Activated T-cell treated with anti-CD3 and anti-CD28 coated beads, Interleukin-2, amount 50 U/mL, for 72 hours (primary cell): Measurements from ENCODE around the gene TUBA4B. TPM values are rescaled to one million over a fixed set of nuclear protein-coding genes. Genes with fewer than 3 reads are reported as not detected.
A peak's percentile ranks its signal among the peaks of the same experiment; 100 is the strongest.

Source experiments
- ATAC-seq, 2 donors: fragments of 150-1000 bp; cut with Tn5 transposase; replicated peaks in 1 of 2; 2 replicates each; pipeline ENCODE4 v1.10.0; 2021; ENCODE audit warnings: moderate library complexity in 2 of 2, mild to moderate bottlenecking in 1 of 2
- DNase-seq, 2 donors: peaks; one replicate each; pipeline ENCODE4 v3.0.0; 2021 to 2022; ENCODE audit warnings: mixed read lengths in 1 of 2
- H3K27ac Mint-ChIP-seq: one replicate; pipeline ENCODE4 v1.8.0; 2022; ENCODE audit warnings: mild to moderate bottlenecking, moderate library complexity, mixed read lengths
- H3K27me3 Mint-ChIP-seq: one replicate; pipeline ENCODE4 v1.8.0; 2022; ENCODE audit warnings: low read depth, mixed read lengths
- H3K36me3 Mint-ChIP-seq, 2 donors: one replicate each; pipeline ENCODE4 v1.8.0; 2022; ENCODE audit warnings: mixed read lengths in 2 of 2, mild to moderate bottlenecking in 1 of 2; ENCODE audit not compliant: insufficient read depth in 2 of 2
- H3K4me1 Mint-ChIP-seq: one replicate; pipeline ENCODE4 v1.8.0; 2022; ENCODE audit warnings: low read depth, mixed read lengths
- H3K4me3 Mint-ChIP-seq, 2 donors: one replicate each; pipeline ENCODE4 v1.8.0; 2022; ENCODE audit warnings: mild to moderate bottlenecking in 2 of 2, mixed read lengths in 2 of 2, moderate library complexity in 2 of 2
- H3K9me3 Mint-ChIP-seq, 2 donors: one replicate each; pipeline ENCODE4 v1.8.0; 2022; ENCODE audit warnings: mixed read lengths in 2 of 2
- total RNA-seq, 2 donors: library from RNA; stranded (reverse); gene quantifications; one replicate each; pipeline ENCODE4 v1.2.3, GENCODE V29; 2022

The TUBA4B gene
- total RNA-seq, 2 donors from 2014 or later = not detected

DNA sequence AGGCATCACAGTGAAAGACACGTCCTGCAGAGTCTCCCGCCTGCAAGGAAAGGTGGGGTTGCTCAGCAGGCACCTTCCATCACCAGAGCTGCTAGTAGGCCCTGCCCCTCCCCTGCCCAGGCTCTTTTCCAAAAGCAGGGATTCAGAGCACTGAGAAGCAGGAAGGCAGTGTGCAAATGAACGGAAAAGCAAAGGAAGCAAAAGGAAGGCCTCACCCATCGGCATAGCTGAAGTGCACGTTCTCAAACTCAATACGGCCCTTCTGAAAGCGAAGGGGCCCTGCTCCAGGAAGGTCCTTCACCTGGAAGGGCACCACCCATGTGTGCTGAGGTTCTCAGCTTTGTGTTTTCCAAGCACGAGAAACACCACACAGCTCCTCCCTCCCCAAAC, 40.0 kb upstream of the TUBA4B start:
- Mint-ChIP-seq H3K27ac (no peak overlapping the region), H3K36me3 (peaks cover 3% of the 10 kb centered on the region in 2 donors), H3K9me3 (no peaks in the 10 kb centered on the region), H3K4me3 (no peak overlapping the region), H3K27me3 (no peaks in the 10 kb centered on the region), H3K4me1 (peaks cover 49% of the 10 kb centered on the region)
- ATAC-seq = no peak
- no peak for DNase-seq

GRCh38 chr2:219213486-219214071, 39.5 kb upstream of the TUBA4B start:
- Mint-ChIP-seq H3K36me3 (peaks cover 3% of the 10 kb centered on the region in 2 donors), H3K4me3 (no peak overlapping the region), H3K4me1 (peaks cover 46% of the 10 kb centered on the region), H3K9me3 (no peaks in the 10 kb centered on the region), H3K27ac (no peak overlapping the region), H3K27me3 (no peaks in the 10 kb centered on the region)
- DNase-seq (no peak), ATAC-seq (no peak)

- DNase-seq (no peak), ATAC-seq (no peak)
- Mint-ChIP-seq H3K4me3 (no peak overlapping the region), H3K27me3 (no peaks in the 10 kb centered on the region), H3K4me1 (peaks cover 41% of the 10 kb centered on the region), H3K27ac (no peak overlapping the region), H3K9me3 (no peaks in the 10 kb centered on the region), H3K36me3 (peaks cover 3% of the 10 kb centered on the region in 2 donors)
Observed at GRCh38 chr2:219214141-219214540, 38.9 kb upstream of the TUBA4B start.

GRCh38 chr2:219214786-219215185, 38.3 kb upstream of the TUBA4B start:
- no peak for DNase-seq

DNA sequence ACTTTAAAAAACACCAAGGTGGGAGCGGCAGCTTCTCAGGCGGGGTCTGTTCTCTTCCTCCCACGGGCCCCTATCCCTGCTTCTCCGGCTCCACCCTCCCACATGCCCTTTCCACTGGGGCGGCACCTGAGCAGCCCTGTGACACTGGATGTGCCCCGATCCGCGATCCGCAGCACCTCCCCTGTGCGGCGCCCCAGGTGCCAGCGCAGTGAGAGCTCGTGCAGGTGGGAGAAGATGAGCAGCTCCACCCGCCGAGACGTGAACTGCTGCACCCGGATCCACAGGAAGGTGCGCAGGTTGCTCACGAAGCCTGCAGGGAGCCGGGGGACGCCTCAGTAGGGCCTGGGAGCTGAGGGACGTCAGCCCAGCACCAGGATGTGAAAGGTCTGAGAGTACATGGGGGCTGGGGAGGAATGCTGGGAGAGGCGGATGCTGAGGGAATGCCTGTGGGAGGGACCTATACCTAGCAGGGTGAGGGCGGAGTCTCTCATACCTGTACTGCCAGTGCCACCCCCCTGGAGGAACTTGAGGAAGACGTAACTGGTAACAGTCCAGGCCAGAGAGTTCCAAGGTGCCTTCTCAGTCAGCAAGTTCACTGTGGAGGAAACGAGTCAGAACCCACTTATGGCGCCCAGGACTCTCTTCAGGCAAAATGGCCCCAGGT, 37.0 kb upstream of the TUBA4B start:
- no peak overlapping the region for H3K27ac Mint-ChIP-seq

More at GRCh38 chr2:219214786-219215185, 38.3 kb upstream of the TUBA4B start:
- H3K9me3 Mint-ChIP-seq = no peaks in the 10 kb centered on the region
- peaks cover 3% of the 10 kb centered on the region in 2 donors for H3K36me3 Mint-ChIP-seq
- no peak overlapping the region for H3K27ac Mint-ChIP-seq
- no peak for ATAC-seq
- no peaks in the 10 kb centered on the region for H3K27me3 Mint-ChIP-seq
- H3K4me3 Mint-ChIP-seq = no peak overlapping the region
- H3K4me1 Mint-ChIP-seq = peaks cover 34% of the 10 kb centered on the region

GRCh38 chr2:219216535-219216915, 36.5 kb upstream of the TUBA4B start:
- ATAC-seq (no peak), DNase-seq (no peak)
- peak overlapping the region in 1 of 2 donors; percentile 38 for H3K4me3 Mint-ChIP-seq
- peak overlapping the region; percentile 61 for H3K27ac Mint-ChIP-seq
- no peaks in the 10 kb centered on the region for H3K9me3 Mint-ChIP-seq
- H3K4me1 Mint-ChIP-seq = peaks cover 25% of the 10 kb centered on the region
- no peaks in the 10 kb centered on the region for H3K27me3 Mint-ChIP-seq
- peaks cover 5% of the 10 kb centered on the region in 2 donors for H3K36me3 Mint-ChIP-seq

More for the DNA sequence above, 37.0 kb upstream of the TUBA4B start:
- no peak overlapping the region for H3K4me3 Mint-ChIP-seq
- DNase-seq = no peak
- peaks cover 30% of the 10 kb centered on the region for H3K4me1 Mint-ChIP-seq
- H3K36me3 Mint-ChIP-seq = peaks cover 2 to 3% of the 10 kb centered on the region in 2 donors
- no peaks in the 10 kb centered on the region for H3K9me3 Mint-ChIP-seq
- H3K27me3 Mint-ChIP-seq = no peaks in the 10 kb centered on the region
- no peak for ATAC-seq

- Mint-ChIP-seq H3K27me3 (no peaks in the 10 kb centered on the region), H3K4me1 (peaks cover 15% of the 10 kb centered on the region), H3K36me3 (peaks cover 6 to 7% of the 10 kb centered on the region in 2 donors), H3K27ac (peak overlapping the region; percentile 77), H3K9me3 (no peaks in the 10 kb centered on the region), H3K4me3 (peak overlapping the region; percentile 86 to 89)
- DNase-seq (no peak), ATAC-seq (peak; percentile 38 to 40)
Observed at GRCh38 chr2:219218217-219218731, 34.8 kb upstream of the TUBA4B start.

GRCh38 chr2:219218732-219219701, 34.0 kb upstream of the TUBA4B start, which contains the start of gene ABCB6:
Gene ABCB6, minus strand, starts transcription at chr2:219218958. Its CDS starts 285 bp downstream, at chr2:219218673.
- Mint-ChIP-seq H3K4me3 (peak within 1 kb of the TSS; percentile 86 to 89), H3K36me3 (peaks cover 10 to 13% of the 10 kb centered on the region in 2 donors), H3K27ac (peak within 1 kb of the TSS; percentile 77), H3K9me3 (no peaks in the 10 kb centered on the region), H3K27me3 (no peaks in the 10 kb centered on the region), H3K4me1 (peaks cover 15% of the 10 kb centered on the region)
- peak; percentile 83 to 84 for DNase-seq
- ATAC-seq = peak; percentile 75 to 77

- Mint-ChIP-seq H3K27ac (no peak overlapping the region), H3K9me3 (no peaks in the 10 kb centered on the region), H3K36me3 (peaks cover 7 to 15% of the 10 kb centered on the region in 2 donors), H3K4me1 (peaks cover 15% of the 10 kb centered on the region), H3K4me3 (peak overlapping the region in 1 of 2 donors; percentile 89), H3K27me3 (no peaks in the 10 kb centered on the region)
- no peak for ATAC-seq
- no peak for DNase-seq
Observed at GRCh38 chr2:219219784-219220532, 33.1 kb upstream of the TUBA4B start.

DNA sequence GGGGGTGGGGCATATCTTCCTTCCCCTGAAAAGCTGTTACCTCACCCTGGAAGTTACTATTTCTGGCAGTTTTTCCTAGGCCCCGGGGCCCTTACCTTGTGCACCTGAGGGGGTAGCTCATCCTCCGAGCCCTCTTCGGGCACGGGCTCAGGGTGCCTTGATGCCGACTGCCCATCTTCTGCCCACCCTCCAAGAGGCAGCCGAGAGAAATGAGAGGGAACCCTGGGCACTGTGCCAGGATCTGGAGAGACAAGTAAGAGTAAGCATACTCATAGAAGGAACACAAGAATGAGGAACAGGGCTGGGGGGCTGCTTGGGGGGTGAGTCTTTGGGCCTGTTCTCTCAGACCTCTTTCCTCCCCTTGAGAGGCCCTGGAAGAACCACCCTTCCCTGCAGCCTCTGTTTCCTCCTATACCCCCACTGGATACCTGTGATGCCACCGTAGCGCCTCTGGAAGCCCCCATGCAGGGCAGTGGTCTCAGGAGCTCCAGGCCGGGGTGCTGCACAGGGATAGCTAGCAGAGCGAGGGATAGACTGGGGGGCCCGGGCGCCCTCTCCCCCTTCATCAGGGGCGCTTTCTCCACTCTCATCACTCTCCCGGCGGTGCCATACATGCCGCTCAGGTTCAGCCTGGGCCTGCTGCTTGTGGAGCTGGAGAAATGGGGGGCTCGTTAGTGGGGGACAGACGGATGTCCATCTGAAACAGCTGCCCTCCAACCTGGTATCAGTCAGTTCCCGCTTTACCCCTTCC, 32.2 kb upstream of the TUBA4B start:
- no peak for DNase-seq
- no peaks in the 10 kb centered on the region for H3K27me3 Mint-ChIP-seq
- ATAC-seq = no peak
- H3K4me1 Mint-ChIP-seq = peaks cover 15% of the 10 kb centered on the region
- no peak overlapping the region for H3K27ac Mint-ChIP-seq
- no peaks in the 10 kb centered on the region for H3K9me3 Mint-ChIP-seq
- H3K4me3 Mint-ChIP-seq = no peak overlapping the region
- H3K36me3 Mint-ChIP-seq = peaks cover 7 to 19% of the 10 kb centered on the region in 2 donors

DNA sequence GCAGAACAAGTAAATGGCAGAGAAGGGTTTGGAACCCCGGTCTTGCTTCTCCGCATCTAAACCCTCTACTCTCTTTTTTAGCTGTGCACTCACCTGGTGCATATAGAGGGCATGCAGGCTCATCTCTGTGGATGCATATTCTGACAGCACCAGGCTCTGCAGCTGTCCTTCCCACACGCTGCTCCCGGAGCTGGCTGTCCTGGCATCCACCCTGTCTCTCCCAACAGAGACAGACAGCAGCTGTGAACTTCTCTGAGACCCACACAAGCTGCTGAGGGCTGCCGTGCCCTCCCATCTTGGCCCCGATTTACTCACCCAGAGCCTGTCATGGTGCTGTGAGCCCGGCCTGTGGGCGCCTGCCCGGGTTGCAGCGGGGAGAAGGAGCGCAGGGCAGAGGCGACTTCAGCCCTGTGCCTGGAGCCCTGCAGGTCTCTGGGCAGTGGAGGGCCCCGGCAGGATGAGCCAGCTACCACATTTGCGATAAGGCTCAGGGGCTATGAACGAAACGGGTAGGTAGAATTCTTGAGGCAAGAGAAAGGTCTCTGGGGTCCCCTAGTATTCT, 31.0 kb upstream of the TUBA4B start:
- Mint-ChIP-seq H3K9me3 (no peaks in the 10 kb centered on the region), H3K27me3 (no peaks in the 10 kb centered on the region)
- ATAC-seq = no peak

More for the DNA sequence above, 31.0 kb upstream of the TUBA4B start:
- no peak for DNase-seq
- no peak overlapping the region for H3K27ac Mint-ChIP-seq
- peaks cover 7 to 19% of the 10 kb centered on the region in 2 donors for H3K36me3 Mint-ChIP-seq
- peaks cover 16% of the 10 kb centered on the region for H3K4me1 Mint-ChIP-seq
- H3K4me3 Mint-ChIP-seq = no peak overlapping the region
